Glutamatergic neuron (in vitro differentiated cells): ENCODE results near the gene TSPYL2. TPM values are rescaled to one million over a fixed set of nuclear protein-coding genes. Genes with fewer than 3 reads are reported as not detected.

Experiments
- DNase-seq: peaks from one replicate; pipeline ENCODE4 v3.0.0; 2022
- H3K27ac Mint-ChIP-seq: one replicate; pipeline ENCODE4 v1.8.0; 2020; ENCODE audit warnings: mild to moderate bottlenecking, mixed read lengths, inconsistent platforms; ENCODE audit not compliant: unreplicated experiment
- H3K27me3 Mint-ChIP-seq: one replicate; pipeline ENCODE4 v1.8.0; 2020; ENCODE audit warnings: mild to moderate bottlenecking, moderate library complexity, mixed read lengths, inconsistent platforms; ENCODE audit not compliant: unreplicated experiment
- H3K36me3 Mint-ChIP-seq: one replicate; pipeline ENCODE4 v1.8.0; 2020; ENCODE audit warnings: mild to moderate bottlenecking, mixed read lengths, inconsistent platforms; ENCODE audit not compliant: unreplicated experiment
- H3K4me1 Mint-ChIP-seq: one replicate; pipeline ENCODE4 v1.8.0; 2020; ENCODE audit warnings: mild to moderate bottlenecking, low read depth, mixed read lengths, inconsistent platforms; ENCODE audit not compliant: unreplicated experiment
- H3K4me3 Mint-ChIP-seq: one replicate; pipeline ENCODE4 v1.8.0; 2020; ENCODE audit warnings: mild to moderate bottlenecking, mixed read lengths, inconsistent platforms; ENCODE audit not compliant: unreplicated experiment
- H3K9me3 Mint-ChIP-seq: one replicate; pipeline ENCODE4 v1.8.0; 2020; ENCODE audit warnings: mild to moderate bottlenecking, moderate library complexity, mixed read lengths, inconsistent platforms; ENCODE audit not compliant: unreplicated experiment
- total RNA-seq: library from RNA; stranded (reverse); fragmentation: NEBNext Ultra II Directional; extraction: Animal tissue kit (Norgen Biotek cat#: 25700); gene quantifications from one replicate; pipeline ENCODE4 v1.2.1, GENCODE V29; 2021; ENCODE audit not compliant: unreplicated experiment
- TF ChIP-seq, protein P1 (sequence below): fragments of 200-600 bp; sonication (generic); IDR thresholded peaks from one replicate; pipeline ENCODE4 v1.5.0; 2021; ENCODE audit not compliant: partially characterized antibody, unreplicated experiment

The TSPYL2 gene
- total RNA-seq, 1 donor from 2014 or later = 10.2 TPM

DNA sequence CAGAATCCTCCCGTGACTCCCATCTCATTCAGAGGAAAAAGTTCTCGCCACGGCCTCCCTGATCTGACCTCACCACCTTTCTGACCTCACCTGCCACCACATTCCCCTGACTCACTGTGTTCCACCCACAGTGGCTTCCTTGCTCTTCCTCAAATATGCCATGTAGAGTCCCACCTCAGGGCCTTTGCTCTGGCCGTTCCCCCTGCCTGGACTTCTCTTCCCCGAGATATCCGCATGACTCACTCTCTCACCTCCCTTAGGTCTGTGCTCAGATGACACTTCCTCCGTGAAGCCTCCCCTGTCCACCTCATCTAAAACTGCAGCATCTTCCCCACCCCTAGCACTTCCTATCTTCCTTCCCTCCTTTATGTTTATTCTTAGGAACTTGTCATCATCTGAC, 7.2 kb upstream of the TSPYL2 start:
- no peak for DNase-seq
- H3K9me3 Mint-ChIP-seq = peaks cover 12% of the 10 kb centered on the region

DNA sequence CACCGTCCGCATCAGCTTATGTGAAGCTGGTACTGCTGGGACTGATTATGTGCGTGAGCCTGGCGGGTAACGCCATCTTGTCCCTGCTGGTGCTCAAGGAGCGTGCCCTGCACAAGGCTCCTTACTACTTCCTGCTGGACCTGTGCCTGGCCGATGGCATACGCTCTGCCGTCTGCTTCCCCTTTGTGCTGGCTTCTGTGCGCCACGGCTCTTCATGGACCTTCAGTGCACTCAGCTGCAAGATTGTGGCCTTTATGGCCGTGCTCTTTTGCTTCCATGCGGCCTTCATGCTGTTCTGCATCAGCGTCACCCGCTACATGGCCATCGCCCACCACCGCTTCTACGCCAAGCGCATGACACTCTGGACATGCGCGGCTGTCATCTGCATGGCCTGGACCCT, 5.5 kb upstream of the TSPYL2 start:
- H3K4me1 Mint-ChIP-seq = peaks cover 11% of the 10 kb centered on the region
- H3K36me3 Mint-ChIP-seq = no peaks in the 10 kb centered on the region
- peaks cover 10% of the 10 kb centered on the region for H3K27me3 Mint-ChIP-seq
- peaks cover 12% of the 10 kb centered on the region for H3K9me3 Mint-ChIP-seq
- no peak overlapping the region for H3K27ac Mint-ChIP-seq
- no peak for DNase-seq
- TF ChIP-seq, protein P1, sequence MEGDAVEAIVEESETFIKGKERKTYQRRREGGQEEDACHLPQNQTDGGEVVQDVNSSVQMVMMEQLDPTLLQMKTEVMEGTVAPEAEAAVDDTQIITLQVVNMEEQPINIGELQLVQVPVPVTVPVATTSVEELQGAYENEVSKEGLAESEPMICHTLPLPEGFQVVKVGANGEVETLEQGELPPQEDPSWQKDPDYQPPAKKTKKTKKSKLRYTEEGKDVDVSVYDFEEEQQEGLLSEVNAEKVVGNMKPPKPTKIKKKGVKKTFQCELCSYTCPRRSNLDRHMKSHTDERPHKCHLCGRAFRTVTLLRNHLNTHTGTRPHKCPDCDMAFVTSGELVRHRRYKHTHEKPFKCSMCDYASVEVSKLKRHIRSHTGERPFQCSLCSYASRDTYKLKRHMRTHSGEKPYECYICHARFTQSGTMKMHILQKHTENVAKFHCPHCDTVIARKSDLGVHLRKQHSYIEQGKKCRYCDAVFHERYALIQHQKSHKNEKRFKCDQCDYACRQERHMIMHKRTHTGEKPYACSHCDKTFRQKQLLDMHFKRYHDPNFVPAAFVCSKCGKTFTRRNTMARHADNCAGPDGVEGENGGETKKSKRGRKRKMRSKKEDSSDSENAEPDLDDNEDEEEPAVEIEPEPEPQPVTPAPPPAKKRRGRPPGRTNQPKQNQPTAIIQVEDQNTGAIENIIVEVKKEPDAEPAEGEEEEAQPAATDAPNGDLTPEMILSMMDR = no peak
- no peak overlapping the region for H3K4me3 Mint-ChIP-seq

More for the DNA sequence above, 7.2 kb upstream of the TSPYL2 start:
- TF ChIP-seq, protein P1 = no peak
- H3K4me1 Mint-ChIP-seq = peaks cover 6% of the 10 kb centered on the region
- peak overlapping the region; percentile 34 for H3K27ac Mint-ChIP-seq
- no peak overlapping the region for H3K4me3 Mint-ChIP-seq
- peaks cover 5% of the 10 kb centered on the region for H3K27me3 Mint-ChIP-seq
- H3K36me3 Mint-ChIP-seq = no peaks in the 10 kb centered on the region

DNA sequence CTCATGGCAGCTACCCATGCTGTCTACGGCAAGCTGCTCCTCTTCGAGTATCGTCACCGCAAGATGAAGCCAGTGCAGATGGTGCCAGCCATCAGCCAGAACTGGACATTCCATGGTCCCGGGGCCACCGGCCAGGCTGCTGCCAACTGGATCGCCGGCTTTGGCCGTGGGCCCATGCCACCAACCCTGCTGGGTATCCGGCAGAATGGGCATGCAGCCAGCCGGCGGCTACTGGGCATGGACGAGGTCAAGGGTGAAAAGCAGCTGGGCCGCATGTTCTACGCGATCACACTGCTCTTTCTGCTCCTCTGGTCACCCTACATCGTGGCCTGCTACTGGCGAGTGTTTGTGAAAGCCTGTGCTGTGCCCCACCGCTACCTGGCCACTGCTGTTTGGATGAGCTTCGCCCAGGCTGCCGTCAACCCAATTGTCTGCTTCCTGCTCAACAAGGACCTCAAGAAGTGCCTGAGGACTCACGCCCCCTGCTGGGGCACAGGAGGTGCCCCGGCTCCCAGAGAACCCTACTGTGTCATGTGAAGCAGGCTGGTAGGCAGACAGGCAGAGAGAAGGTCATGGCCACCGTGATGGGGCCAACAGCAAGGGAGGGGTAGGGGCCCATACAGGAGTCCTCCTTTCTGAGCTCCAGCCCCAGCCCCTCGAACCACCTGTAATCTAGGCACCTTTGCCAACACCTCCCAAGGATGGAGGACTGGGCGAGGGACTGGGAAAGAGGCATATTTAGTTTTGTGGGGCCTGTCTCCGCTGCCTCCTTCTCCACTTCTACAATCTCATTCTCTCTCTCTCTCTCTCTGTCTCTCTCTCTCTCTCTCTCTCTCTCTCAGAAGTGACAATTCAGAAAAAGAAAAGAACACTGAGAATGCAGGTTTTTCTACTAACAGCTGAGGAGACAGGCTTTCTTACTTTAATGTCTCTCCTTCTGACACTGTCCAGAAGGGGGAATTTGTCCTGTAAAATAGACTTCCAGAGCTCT, 4.7 kb upstream of the TSPYL2 start:
- TF ChIP-seq, protein P1 = no peak
- DNase-seq = no peak
- H3K9me3 Mint-ChIP-seq = peaks cover 12% of the 10 kb centered on the region
- H3K36me3 Mint-ChIP-seq = no peaks in the 10 kb centered on the region
- peaks cover 7% of the 10 kb centered on the region for H3K4me1 Mint-ChIP-seq
- H3K27ac Mint-ChIP-seq = no peak overlapping the region
- no peak overlapping the region for H3K4me3 Mint-ChIP-seq
- H3K27me3 Mint-ChIP-seq = peaks cover 11% of the 10 kb centered on the region

DNA sequence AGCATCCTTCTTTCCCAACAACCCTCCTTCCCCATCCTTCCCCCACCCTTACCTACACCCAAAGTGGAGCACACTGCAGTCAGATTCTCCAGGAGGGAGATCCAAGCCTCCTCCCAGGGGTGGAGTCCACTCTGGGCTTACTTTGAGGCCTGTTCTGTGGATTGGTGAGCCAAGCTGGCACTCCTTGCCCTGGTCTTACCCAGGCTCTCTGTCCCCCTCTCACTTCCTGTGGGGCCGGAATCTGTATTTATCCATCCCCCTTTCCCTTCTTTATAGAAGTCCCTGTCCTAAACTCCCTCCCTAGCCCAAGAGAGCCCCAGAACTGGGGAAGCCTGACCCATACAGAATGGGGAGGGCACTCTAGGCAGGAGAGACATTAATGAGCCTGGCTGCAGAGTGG, 3.2 kb upstream of the TSPYL2 start:
- DNase-seq = no peak
- Mint-ChIP-seq H3K27me3 (peaks cover 13% of the 10 kb centered on the region), H3K4me1 (peaks cover 4% of the 10 kb centered on the region), H3K27ac (no peak overlapping the region), H3K36me3 (no peaks in the 10 kb centered on the region), H3K9me3 (peaks cover 15% of the 10 kb centered on the region), H3K4me3 (no peak overlapping the region)
- TF ChIP-seq, protein P1 = no peak
